GM19452 (cell line): ENCODE data around the gene SETBP1.

Source experiments
- ATAC-seq: cut with Tn5 transposase; IDR thresholded peaks from one replicate; pipeline ENCODE4 v1.9.1; 2021; ENCODE audit not compliant: unreplicated experiment

The SETBP1 gene

DNA sequence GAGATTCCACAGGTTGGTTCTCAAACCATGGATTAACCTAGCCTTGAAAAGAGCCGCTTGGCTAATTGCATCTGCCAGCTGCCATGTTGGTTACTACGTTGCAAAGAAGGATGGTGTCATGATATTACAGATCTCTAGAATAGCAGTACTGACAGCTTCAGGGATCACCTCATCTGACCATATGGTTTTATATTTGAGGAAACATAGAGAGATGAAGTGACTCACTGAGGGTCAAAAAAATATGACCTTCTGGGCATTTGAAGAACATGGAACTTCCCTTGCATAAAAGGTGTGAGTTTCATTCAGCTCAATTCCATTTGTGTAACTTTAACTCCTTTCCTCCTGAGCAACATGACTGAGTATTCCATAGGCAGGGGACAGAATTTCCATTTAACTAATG, 242.3 kb downstream of the SETBP1 start:
- no peak for ATAC-seq

GRCh38 chr18:44924785-44925499, 244.3 kb downstream of the SETBP1 start:
- no peak for ATAC-seq

- ATAC-seq, result no peak
These were observed 246.6 kb downstream of the SETBP1 start for GRCh38 chr18:44927127-44927849.

DNA sequence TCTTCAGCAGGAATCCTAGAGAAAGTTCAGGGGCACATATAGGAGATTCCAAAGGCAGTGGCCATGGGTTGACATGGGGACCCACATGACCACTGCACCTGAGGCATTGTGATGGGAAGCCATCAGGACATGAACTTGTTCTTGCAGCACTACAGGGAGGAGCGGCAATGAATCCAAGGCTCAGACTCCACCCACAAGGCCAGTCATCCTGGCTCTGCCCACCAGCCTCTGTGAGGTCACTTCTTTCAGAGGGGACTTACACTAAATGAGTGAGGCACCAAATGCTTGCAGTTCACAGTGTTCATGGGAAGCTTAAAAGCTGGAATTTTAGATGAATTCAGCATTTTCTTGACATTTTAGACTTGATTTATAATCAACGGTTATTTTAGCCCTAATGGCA, 254.2 kb downstream of the SETBP1 start:
- no peak for ATAC-seq

GRCh38 chr18:44935455-44935854, 254.8 kb downstream of the SETBP1 start:
- no peak for ATAC-seq

GRCh38 chr18:44936485-44936884, 255.8 kb downstream of the SETBP1 start:
- ATAC-seq, result no peak

- no peak for ATAC-seq
These were observed 257.5 kb downstream of the SETBP1 start for GRCh38 chr18:44937960-44938719.

- no peak for ATAC-seq
These were observed 258.3 kb downstream of the SETBP1 start for GRCh38 chr18:44938720-44939665.

GRCh38 chr18:44941516-44941915, 260.8 kb downstream of the SETBP1 start:
- ATAC-seq, result no peak

GRCh38 chr18:44942073-44942472, 261.4 kb downstream of the SETBP1 start:
- ATAC-seq, result no peak

GRCh38 chr18:44943311-44943881, 262.7 kb downstream of the SETBP1 start:
- ATAC-seq, result no peak

- ATAC-seq, result no peak
These were observed 263.8 kb downstream of the SETBP1 start for GRCh38 chr18:44944461-44944860.

GRCh38 chr18:44945888-44946401, 265.3 kb downstream of the SETBP1 start:
- no peak for ATAC-seq

- no peak for ATAC-seq
These were observed 265.9 kb downstream of the SETBP1 start for GRCh38 chr18:44946529-44947113.

- no peak for ATAC-seq
These were observed 269.3 kb downstream of the SETBP1 start for GRCh38 chr18:44949967-44950366.

GRCh38 chr18:44950685-44951195, 270.1 kb downstream of the SETBP1 start:
- ATAC-seq, result no peak

GRCh38 chr18:44951748-44952147, 271.1 kb downstream of the SETBP1 start:
- no peak for ATAC-seq

- no peak for ATAC-seq
These were observed 273.6 kb downstream of the SETBP1 start for GRCh38 chr18:44954257-44954656.

GRCh38 chr18:44955825-44956224, 275.1 kb downstream of the SETBP1 start:
- no peak for ATAC-seq

DNA sequence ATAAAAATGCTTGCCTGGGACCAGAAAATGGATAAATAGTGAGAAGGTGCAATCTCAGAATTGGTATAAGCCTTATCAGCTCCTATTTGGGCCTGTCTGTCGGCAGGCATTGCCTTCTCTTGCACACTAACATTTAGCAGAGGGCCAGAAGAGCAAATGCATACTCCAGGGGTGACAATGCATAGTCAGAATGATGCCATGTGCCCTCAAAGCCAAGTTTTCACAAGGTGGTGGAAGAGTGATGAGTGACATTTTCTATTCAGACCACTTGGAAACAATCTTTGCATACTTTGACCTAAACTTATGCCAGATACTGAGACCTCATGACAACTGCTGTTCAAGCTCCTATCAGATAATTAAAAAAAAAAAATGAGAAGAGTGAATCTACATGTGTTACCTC, 276.3 kb downstream of the SETBP1 start:
- no peak for ATAC-seq
